ENCODE results near the gene WHAMM. TPM values are rescaled to one million over a fixed set of nuclear protein-coding genes. Genes with fewer than 3 reads are reported as not detected.

The WHAMM gene
- total and polyA plus RNA-seq, 2 experiments from 2014 or later = 3.0 to 3.6 TPM

DNA sequence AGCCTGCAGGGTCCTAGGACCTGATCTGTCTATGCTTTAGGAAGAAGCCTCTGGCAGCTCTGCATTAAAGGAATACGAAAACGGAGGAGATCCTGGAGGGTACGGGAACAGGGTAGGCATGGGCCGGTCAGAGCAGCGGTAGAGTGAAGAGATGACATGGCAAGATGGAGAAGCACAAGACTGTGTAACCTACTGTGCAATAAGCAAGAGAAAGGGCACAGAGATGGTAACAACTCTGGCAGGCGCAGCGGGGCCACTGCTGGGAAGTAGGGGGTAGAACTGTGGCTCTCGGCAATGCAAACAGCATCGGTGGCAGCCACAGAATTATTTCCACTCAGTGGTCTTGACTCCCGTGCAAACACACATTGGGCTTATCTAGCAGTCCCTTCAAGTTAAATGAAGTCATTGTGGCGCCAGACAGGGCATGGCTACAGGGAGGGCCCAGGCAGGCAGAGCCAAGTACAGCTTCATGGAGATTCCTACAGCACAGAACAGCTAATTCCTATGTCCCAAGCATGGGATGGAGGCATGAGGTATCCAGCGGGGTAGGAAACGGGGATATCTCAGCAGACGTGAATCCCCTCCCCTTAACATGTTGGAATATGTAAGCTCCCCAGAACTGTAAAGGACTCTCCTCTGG, 28.8 kb downstream of the WHAMM start:
- Histone ChIP-seq H3K9ac (no peak overlapping the region), H3K27me3 (replicated peaks; ENCODE audit: insufficient read depth) (no peaks in the 10 kb centered on the region), H3K4me2 (ENCODE audit: unreplicated experiment) (no peak overlapping the region), H3K4me1 (ENCODE audit: insufficient read depth) (peaks cover 3% of the 10 kb centered on the region), H3K9me2 (ENCODE audit: insufficient read depth) (no peaks in the 10 kb centered on the region), H2AFZ (no peak overlapping the region), H4K20me1 (ENCODE audit: insufficient read depth) (no peaks in the 10 kb centered on the region), H3K36me3 (ENCODE audit: low read depth) (peaks cover 38% of the 10 kb centered on the region), H3F3A (ENCODE audit: insufficient read depth) (peaks cover 20% of the 10 kb centered on the region), H3K4me3 (no peak overlapping the region), H3K79me2 (ENCODE audit: insufficient read depth) (peaks cover 28% of the 10 kb centered on the region), H3K27ac (no peak overlapping the region), H3K9me3 (ENCODE audit: low read depth) (no peaks in the 10 kb centered on the region)
- no peak for DNase-seq
- 93% methylated on average over 14 of the region's 14 CpGs for WGBS, 2 experiments (ENCODE audit: low coverage in 1 of 2, low lambda C conversion rate in 2 of 2, missing lambda C conversion rate in 2 of 2)
- TF ChIP-seq EZH2phosphoT487 (IDR thresholded peaks at IDR 0.05; ENCODE audit: insufficient read depth, low read depth) = no peak
- TF ChIP-seq EZH2 (IDR thresholded peaks at IDR 0.05; ENCODE audit: insufficient read depth, poor library complexity, severe bottlenecking) = no peak
- in situ Hi-C loops (cut with MboI) = no loop called here

DNA sequence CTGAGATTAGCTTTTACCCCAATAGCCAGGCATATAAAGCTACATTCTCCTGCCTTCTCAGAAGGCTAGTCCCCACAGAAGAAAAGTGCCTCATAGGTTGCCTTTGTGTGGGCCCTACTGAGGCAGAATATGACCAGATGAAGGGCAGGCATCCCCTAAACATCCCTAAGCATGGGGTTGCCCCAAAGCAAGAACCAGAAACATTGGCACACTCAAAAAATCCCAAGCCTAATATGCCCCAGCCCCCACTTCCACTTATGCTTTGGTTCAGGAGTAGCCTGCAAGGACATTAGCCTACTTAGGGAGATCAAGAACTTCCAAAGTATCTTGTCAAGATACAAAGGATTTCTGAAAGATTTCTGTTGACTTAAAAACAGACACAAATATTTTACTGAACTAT, 29.7 kb downstream of the WHAMM start:
- Histone ChIP-seq H3K4me3 (no peak overlapping the region), H3K27ac (no peak overlapping the region), H3K79me2 (ENCODE audit: insufficient read depth) (peaks cover 23% of the 10 kb centered on the region), H2AFZ (no peak overlapping the region), H3K4me2 (ENCODE audit: unreplicated experiment) (no peak overlapping the region), H3K4me1 (ENCODE audit: insufficient read depth) (no peaks in the 10 kb centered on the region), H3F3A (ENCODE audit: insufficient read depth) (peaks cover 11% of the 10 kb centered on the region), H3K27me3 (replicated peaks; ENCODE audit: insufficient read depth) (no peaks in the 10 kb centered on the region), H3K36me3 (ENCODE audit: low read depth) (peaks cover 35% of the 10 kb centered on the region), H3K9ac (no peak overlapping the region), H3K9me2 (ENCODE audit: insufficient read depth) (no peaks in the 10 kb centered on the region), H4K20me1 (ENCODE audit: insufficient read depth) (no peaks in the 10 kb centered on the region), H3K9me3 (ENCODE audit: low read depth) (no peaks in the 10 kb centered on the region)
- in situ Hi-C loops (cut with MboI) = no loop called here
- TF ChIP-seq EZH2 (IDR thresholded peaks at IDR 0.05; ENCODE audit: insufficient read depth, poor library complexity, severe bottlenecking) (no peak), EZH2phosphoT487 (IDR thresholded peaks at IDR 0.05; ENCODE audit: insufficient read depth, low read depth) (no peak)
- DNase-seq = no peak

DNA sequence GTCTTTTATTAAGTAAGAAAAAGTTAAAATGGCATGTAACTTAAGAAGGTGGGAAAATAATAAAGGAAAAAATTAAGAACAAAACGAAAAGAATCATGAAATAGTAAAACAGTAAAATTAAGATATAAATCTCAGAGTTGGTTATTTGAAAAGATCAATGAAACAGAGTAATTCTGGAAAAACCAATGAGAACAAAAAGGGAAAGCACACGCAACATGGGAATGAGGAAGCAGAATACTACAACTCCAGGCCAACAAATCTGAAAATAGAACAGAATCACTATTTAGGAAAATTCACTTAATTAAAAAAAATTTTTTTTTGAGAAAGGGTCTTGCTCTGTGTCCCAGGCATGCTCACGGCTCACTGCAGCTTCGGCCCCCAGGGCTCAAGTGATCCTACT, 30.7 kb downstream of the WHAMM start:
- Histone ChIP-seq H2AFZ (no peak overlapping the region), H3K4me3 (no peak overlapping the region), H3K36me3 (ENCODE audit: low read depth) (peaks cover 25% of the 10 kb centered on the region; the same call in 1 of the 2 replicates), H3F3A (ENCODE audit: insufficient read depth) (peaks cover 11% of the 10 kb centered on the region; the same call in 1 of the 2 replicates), H3K9me2 (ENCODE audit: insufficient read depth) (no peaks in the 10 kb centered on the region), H3K4me2 (ENCODE audit: unreplicated experiment) (no peak overlapping the region), H3K27me3 (replicated peaks; ENCODE audit: insufficient read depth) (no peaks in the 10 kb centered on the region), H3K9me3 (ENCODE audit: low read depth) (no peaks in the 10 kb centered on the region), H3K27ac (no peak overlapping the region), H3K9ac (no peak overlapping the region), H3K79me2 (ENCODE audit: insufficient read depth) (peaks cover 13% of the 10 kb centered on the region), H3K4me1 (ENCODE audit: insufficient read depth) (no peaks in the 10 kb centered on the region), H4K20me1 (ENCODE audit: insufficient read depth) (no peaks in the 10 kb centered on the region)
- 97 to 98% methylated on average over 4 of the region's 4 CpGs for whole genome bisulfite sequencing, 2 experiments (ENCODE audit: low coverage in 1 of 2, low lambda C conversion rate in 2 of 2, missing lambda C conversion rate in 2 of 2)
- TF ChIP-seq EZH2 (IDR thresholded peaks at IDR 0.05; ENCODE audit: insufficient read depth, poor library complexity, severe bottlenecking) = no peak
- no peak for TF ChIP-seq EZH2phosphoT487 (IDR thresholded peaks at IDR 0.05; ENCODE audit: insufficient read depth, low read depth)
- no peak for DNase-seq
- in situ Hi-C loops (cut with MboI) = no loop called here

GRCh38 chr15:82843566-82843965, 34.1 kb downstream of the WHAMM start:
- 88 to 89% methylated on average over 3 of the region's 3 CpGs for WGBS, 2 experiments (ENCODE audit: low coverage in 1 of 2, low lambda C conversion rate in 2 of 2, missing lambda C conversion rate in 2 of 2)
- no peak for DNase-seq
- H3K9me2 ChIP-seq (ENCODE audit: insufficient read depth) = no peaks in the 10 kb centered on the region
- H3F3A ChIP-seq (ENCODE audit: insufficient read depth) = peaks cover 11% of the 10 kb centered on the region; the same call in 1 of the 2 replicates
- no peaks in the 10 kb centered on the region for H3K79me2 ChIP-seq (ENCODE audit: insufficient read depth)
- no peaks in the 10 kb centered on the region for H4K20me1 ChIP-seq (ENCODE audit: insufficient read depth)
- H3K4me1 ChIP-seq (ENCODE audit: insufficient read depth) = no peaks in the 10 kb centered on the region
- no peaks in the 10 kb centered on the region for H3K27me3 ChIP-seq (replicated peaks; ENCODE audit: insufficient read depth)
- H3K4me2 ChIP-seq (ENCODE audit: unreplicated experiment) = no peak overlapping the region
- no peak overlapping the region for H2AFZ ChIP-seq
- in situ Hi-C loops (cut with MboI) = no loop called here
- TF ChIP-seq EZH2phosphoT487 (IDR thresholded peaks at IDR 0.05; ENCODE audit: insufficient read depth, low read depth) (no peak), EZH2 (IDR thresholded peaks at IDR 0.05; ENCODE audit: insufficient read depth, poor library complexity, severe bottlenecking) (no peak)
- H3K9me3 ChIP-seq (ENCODE audit: low read depth) = no peaks in the 10 kb centered on the region
- H3K4me3 ChIP-seq = no peak overlapping the region
- H3K9ac ChIP-seq = no peak overlapping the region
- no peak overlapping the region for H3K27ac ChIP-seq
- H3K36me3 ChIP-seq (ENCODE audit: low read depth) = no peaks in the 10 kb centered on the region
